K562 (cell line): ENCODE measurements around the gene ING4. TPM values are rescaled to one million over a fixed set of nuclear protein-coding genes. Genes with fewer than 3 reads are reported as not detected.

ENCODE experiments used
- ARID2 ChIP-seq: fragments of 450-650 bp; IDR thresholded peaks from 2 replicates; pipeline ENCODE4 v1.6.1; 2017; ENCODE audit warnings: antibody characterized with exemption, mild to moderate bottlenecking
- BCL6 ChIP-seq: fragments of 250-450 bp; sonication (Bioruptor Pico); IDR thresholded peaks from 2 replicates; pipeline ENCODE4 v1.4.0; 2020
- BRCA1 ChIP-seq, 2 experiments: fragments of 450-650 bp in 1 of 2; sonication (generic) in 1 of 2; formaldehyde crosslinking in 1 of 2; IDR thresholded peaks; 2 replicates each; pipeline versions ENCODE4 v1.5.0 to v1.6.1; 2017 to 2020; ENCODE audit warnings: mild to moderate bottlenecking in 1 of 2, missing genetic modification reagents in 1 of 2
- CXXC5 ChIP-seq: fragments of 250-450 bp; sonication (Bioruptor Pico); IDR thresholded peaks from 2 replicates; pipeline ENCODE4 v1.8.0; 2022; ENCODE audit warnings: inconsistent platforms, mild to moderate bottlenecking, moderate library complexity
- MCM2 ChIP-seq: fragments of 450-650 bp; IDR thresholded peaks from 2 replicates; pipeline ENCODE4 v1.6.1; 2017; ENCODE audit warnings: low read depth, mild to moderate bottlenecking
- PHF8 ChIP-seq: fragments of 200-600 bp; sonication (generic); IDR thresholded peaks from 2 replicates; pipeline ENCODE4 v1.6.1; 2012; ENCODE audit warnings: mixed run types, mild to moderate bottlenecking, inconsistent platforms, low read length, moderate library complexity, borderline replicate concordance
- SIRT6 ChIP-seq: IDR thresholded peaks from one replicate; pipeline ENCODE4 v1.6.1; 2012; ENCODE audit warnings: low read depth, mild to moderate bottlenecking, control low read depth, inconsistent platforms, low read length, moderate library complexity
- TAF15 ChIP-seq: fragments of 200-400 bp; formaldehyde crosslinking; IDR thresholded peaks from 2 replicates; pipeline ENCODE4 v1.6.1; 2017; ENCODE audit warnings: mild to moderate bottlenecking, low read depth, low read length, moderate library complexity
- TCF7L2 ChIP-seq: fragments of 150-350 bp; IDR thresholded peaks from 2 replicates; pipeline ENCODE4 v1.6.1; 2016; ENCODE audit warnings: low read depth, mild to moderate bottlenecking, low read length, moderate library complexity
- ZNF24 ChIP-seq: fragments of 450-650 bp; IDR thresholded peaks from 2 replicates; pipeline ENCODE4 v1.6.1; 2016
- polyA plus RNA-seq, 8 experiments: library from polyadenylated mRNA; depleted of rRNA in 4 of 8; stranded (reverse) in 5 of 8; unstranded in 3 of 8; fragments of >200 nt; fragmentation: Nextera tagmentation in 2 of 8; fragmentation: Illumina TruSeq in 1 of 8; extraction: Ambion mirVana in 2 of 8; extraction: Trizol in 1 of 8; gene quantifications; 2 replicates each; pipeline versions ENCODE4 v1.2.1 to v1.2.3, GENCODE V29; 2011 to 2014; ENCODE audit warnings: inconsistent platforms in 1 of 8, missing spikeins in 1 of 8
- total RNA-seq, 7 experiments: library from RNA; depleted of rRNA in 6 of 7; stranded (reverse); fragments of >200 nt in 6 of 7; fragmentation: Illumina TruSeq in 2 of 7; extraction: Trizol in 2 of 7; gene quantifications; 2 replicates each; pipeline versions ENCODE4 v1.2.1 to v1.2.3, GENCODE V29; 2011 to 2021; ENCODE audit warnings: low replicate concordance in 1 of 7
- TF ChIP-seq, protein P1 (sequence below): sonication (generic); formaldehyde crosslinking; IDR thresholded peaks from 2 replicates; pipeline ENCODE4 v1.8.1; 2023; ENCODE audit warnings: mild to moderate bottlenecking, missing genetic modification reagents, moderate library complexity
- TF ChIP-seq, protein P2 (sequence below): fragments of 250-450 bp; sonication (Bioruptor Pico); IDR thresholded peaks from 2 replicates; pipeline ENCODE4 v1.5.0; 2021; ENCODE audit warnings: mild to moderate bottlenecking, moderate library complexity
- TF ChIP-seq, protein P3 (sequence below): fragments of 250-450 bp; sonication (Bioruptor Pico); IDR thresholded peaks from 2 replicates; pipeline ENCODE4 v1.5.0; 2021
- TF ChIP-seq, protein P4 (sequence below), 2 experiments: fragments of 450-650 bp; formaldehyde crosslinking in 1 of 2; IDR thresholded peaks; 2 replicates each; pipeline versions ENCODE4 v1.4.0 to v1.6.1; 2014 to 2020; ENCODE audit warnings: mild to moderate bottlenecking in 2 of 2, borderline replicate concordance in 1 of 2, low read depth in 1 of 2

The ING4 gene
- total and polyA plus RNA-seq, 9 of the 15 experiments (the other 6 are each of a cell fraction or from before 2014, with no cell fraction given), result 6.6 to 30.2 (median 15.7) TPM

DNA sequence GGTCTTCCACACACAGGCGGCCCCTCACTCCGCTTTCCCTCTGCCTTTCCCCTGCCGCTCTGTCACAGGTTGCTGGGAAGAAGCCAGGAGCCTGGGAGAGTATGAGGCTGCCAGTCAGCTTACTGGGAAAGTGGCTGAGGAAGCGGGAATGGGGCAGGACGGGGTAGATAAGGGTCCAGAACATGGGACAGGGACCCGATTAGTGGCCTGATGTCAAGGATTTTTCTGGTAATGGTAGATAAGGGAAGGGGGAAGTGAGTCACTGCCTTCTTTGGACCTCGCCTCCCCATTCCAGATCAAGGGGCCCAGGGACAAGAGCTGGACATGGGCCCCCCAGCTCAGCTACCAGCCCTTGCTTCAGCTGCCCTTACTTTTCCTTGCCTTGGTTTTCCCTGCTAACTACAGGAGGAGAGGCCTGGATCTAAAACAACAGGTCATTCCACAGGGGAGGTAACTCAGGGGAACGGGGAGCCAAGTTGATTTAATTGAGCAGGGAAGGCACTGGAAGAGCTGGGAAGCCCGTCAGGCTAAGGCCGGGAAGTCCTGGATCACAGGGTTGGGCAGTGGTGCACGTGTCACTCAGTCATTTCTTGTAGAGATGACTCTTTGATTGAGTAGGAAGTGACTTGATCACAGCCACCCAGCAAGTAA is 23.6 kb downstream of the ING4 start (continued):
- TF ChIP-seq SIRT6 (no peak), ARID2 (no peak), ZNF24 (no peak), MCM2 (no peak), CXXC5 (CRISPR knock-in tag) (peak; percentile 54), BRCA1 (IDR thresholded peaks at IDR 0.05) (no peak), BRCA1 (CRISPR knock-in tag; IDR thresholded peaks at IDR 0.05) (no peak), TCF7L2 (no peak), PHF8 (no peak), TAF15 (no peak), BCL6 (CRISPR knock-in tag) (no peak)
- TF ChIP-seq, protein P1, sequence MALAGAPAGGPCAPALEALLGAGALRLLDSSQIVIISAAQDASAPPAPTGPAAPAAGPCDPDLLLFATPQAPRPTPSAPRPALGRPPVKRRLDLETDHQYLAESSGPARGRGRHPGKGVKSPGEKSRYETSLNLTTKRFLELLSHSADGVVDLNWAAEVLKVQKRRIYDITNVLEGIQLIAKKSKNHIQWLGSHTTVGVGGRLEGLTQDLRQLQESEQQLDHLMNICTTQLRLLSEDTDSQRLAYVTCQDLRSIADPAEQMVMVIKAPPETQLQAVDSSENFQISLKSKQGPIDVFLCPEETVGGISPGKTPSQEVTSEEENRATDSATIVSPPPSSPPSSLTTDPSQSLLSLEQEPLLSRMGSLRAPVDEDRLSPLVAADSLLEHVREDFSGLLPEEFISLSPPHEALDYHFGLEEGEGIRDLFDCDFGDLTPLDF, result 0 out of 2 replicates have a peak, but pooled peaks have one; percentile 21
- TF ChIP-seq, protein P2, sequence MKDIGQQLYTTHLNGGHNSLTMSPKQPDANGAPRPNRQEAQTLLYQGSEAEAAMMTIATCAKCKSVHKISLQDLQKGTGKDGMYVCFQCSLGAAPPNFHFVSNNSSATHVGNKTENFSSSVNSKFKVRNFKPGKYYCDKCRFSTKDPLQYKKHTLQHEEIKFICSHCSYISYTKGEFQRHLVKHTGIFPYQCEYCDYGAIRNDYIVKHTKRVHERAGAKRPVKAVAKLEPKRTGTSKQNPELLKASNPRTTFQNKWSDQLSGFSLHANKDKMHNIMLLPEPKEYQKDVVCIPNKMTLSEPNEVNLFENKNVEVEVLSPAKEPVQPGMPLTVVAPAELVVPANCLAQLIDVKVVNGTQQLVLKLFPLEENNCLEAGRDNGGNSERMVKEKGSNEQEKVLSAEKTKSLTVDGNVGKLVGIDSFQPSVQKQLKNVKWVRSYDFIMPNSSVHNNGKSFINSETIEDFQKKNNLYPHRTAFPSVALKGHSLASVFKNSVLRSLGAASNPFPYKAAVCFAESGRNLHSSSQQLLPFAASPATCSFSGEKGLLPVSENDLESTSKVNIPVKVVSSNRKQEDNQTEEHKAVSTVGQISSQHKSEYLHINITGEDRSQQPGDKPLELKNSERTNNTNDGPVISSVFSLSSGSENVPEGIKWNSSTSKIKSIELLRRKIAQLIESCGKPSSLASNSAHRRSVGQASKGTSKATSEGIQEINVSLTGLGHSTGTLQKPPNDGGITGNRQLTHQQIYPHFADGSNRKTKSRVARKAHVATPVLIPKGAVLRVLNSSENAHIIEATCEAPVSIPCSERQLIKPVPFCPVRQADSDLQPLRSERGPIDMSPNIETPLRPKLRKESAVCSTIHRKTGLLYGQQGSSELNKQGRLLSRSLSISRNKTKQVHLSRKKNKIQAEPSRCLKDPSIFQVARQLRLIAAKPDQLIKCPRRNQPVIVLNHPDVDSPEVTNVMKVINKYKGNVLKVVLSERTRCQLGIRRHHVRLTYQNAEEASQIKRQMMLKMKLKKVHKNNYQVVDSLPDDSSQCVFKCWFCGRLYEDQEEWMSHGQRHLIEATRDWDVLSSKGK (CRISPR knock-in tag), result no peak
- TF ChIP-seq, protein P3, sequence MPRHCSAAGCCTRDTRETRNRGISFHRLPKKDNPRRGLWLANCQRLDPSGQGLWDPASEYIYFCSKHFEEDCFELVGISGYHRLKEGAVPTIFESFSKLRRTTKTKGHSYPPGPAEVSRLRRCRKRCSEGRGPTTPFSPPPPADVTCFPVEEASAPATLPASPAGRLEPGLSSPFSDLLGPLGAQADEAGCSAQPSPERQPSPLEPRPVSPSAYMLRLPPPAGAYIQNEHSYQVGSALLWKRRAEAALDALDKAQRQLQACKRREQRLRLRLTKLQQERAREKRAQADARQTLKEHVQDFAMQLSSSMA, result no peak
- TF ChIP-seq, protein P4, sequence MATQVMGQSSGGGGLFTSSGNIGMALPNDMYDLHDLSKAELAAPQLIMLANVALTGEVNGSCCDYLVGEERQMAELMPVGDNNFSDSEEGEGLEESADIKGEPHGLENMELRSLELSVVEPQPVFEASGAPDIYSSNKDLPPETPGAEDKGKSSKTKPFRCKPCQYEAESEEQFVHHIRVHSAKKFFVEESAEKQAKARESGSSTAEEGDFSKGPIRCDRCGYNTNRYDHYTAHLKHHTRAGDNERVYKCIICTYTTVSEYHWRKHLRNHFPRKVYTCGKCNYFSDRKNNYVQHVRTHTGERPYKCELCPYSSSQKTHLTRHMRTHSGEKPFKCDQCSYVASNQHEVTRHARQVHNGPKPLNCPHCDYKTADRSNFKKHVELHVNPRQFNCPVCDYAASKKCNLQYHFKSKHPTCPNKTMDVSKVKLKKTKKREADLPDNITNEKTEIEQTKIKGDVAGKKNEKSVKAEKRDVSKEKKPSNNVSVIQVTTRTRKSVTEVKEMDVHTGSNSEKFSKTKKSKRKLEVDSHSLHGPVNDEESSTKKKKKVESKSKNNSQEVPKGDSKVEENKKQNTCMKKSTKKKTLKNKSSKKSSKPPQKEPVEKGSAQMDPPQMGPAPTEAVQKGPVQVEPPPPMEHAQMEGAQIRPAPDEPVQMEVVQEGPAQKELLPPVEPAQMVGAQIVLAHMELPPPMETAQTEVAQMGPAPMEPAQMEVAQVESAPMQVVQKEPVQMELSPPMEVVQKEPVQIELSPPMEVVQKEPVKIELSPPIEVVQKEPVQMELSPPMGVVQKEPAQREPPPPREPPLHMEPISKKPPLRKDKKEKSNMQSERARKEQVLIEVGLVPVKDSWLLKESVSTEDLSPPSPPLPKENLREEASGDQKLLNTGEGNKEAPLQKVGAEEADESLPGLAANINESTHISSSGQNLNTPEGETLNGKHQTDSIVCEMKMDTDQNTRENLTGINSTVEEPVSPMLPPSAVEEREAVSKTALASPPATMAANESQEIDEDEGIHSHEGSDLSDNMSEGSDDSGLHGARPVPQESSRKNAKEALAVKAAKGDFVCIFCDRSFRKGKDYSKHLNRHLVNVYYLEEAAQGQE (IDR thresholded peaks at IDR 0.05; ENCODE audit: borderline replicate concordance), result peak; percentile 25; the same call in 1 of the 2 replicates
- TF ChIP-seq, protein P4 (CRISPR knock-in tag; IDR thresholded peaks at IDR 0.05; ENCODE audit: low read depth), result no peak
